Vagina (tissue), 2 donors: ENCODE results near the gene TBC1D23.
"Not testable (repeated sequence)": the region's sequence is repeated elsewhere in the genome, so short reads cannot be mapped to it uniquely, and the experiment has no call there.

Source experiments
- CTCF ChIP-seq, 3 experiments: fragments of 450-650 bp in 2 of 3; fragments of 200-600 bp in 1 of 3; sonication (generic) in 1 of 3; IDR thresholded peaks; one replicate each; pipeline ENCODE4 v1.5.1; 2017 to 2019; ENCODE audit warnings: antibody characterized with exemption in 3 of 3, mild to moderate bottlenecking in 2 of 3, moderate library complexity in 2 of 3
- POLR2A ChIP-seq, 2 donors: fragments of 450-650 bp; IDR thresholded peaks; one replicate each; pipeline ENCODE4 v1.6.1; 2017; ENCODE audit warnings: antibody characterized with exemption in 2 of 2, mild to moderate bottlenecking in 2 of 2, moderate library complexity in 2 of 2

- not testable (repeated sequence) for TF ChIP-seq CTCF, POLR2A (IDR thresholded peaks at IDR 0.05)
These were observed 12.2 kb downstream of the TBC1D23 start for GRCh38 chr3:100272797-100273611.
